Transverse colon (tissue), 4 donors: Measurements from ENCODE around the gene MRPL11. TPM values are rescaled to one million over a fixed set of nuclear protein-coding genes. Genes with fewer than 3 reads are reported as not detected.
"Not testable (repeated sequence)": the region's sequence is repeated elsewhere in the genome, so short reads cannot be mapped to it uniquely, and the experiment has no call there.

Experiments used
- DNase-seq: peaks from one replicate; pipeline ENCODE4 v3.0.0-alpha.2; 2019
- H3K27ac ChIP-seq, 4 donors: fragments of 200-600 bp; sonication (generic); 2 replicates each; pipeline ENCODE4 v1.5.1; 2016 to 2018; ENCODE audit warnings: inconsistent platforms in 4 of 4
- H3K27me3 ChIP-seq: fragments of 200-600 bp; sonication (generic); 2 replicates; pipeline ENCODE4 v1.5.1; 2017; ENCODE audit warnings: inconsistent platforms
- H3K36me3 ChIP-seq, 4 donors: fragments of 200-600 bp; sonication (generic); 2 replicates each; pipeline ENCODE4 v1.5.1; 2017 to 2019; ENCODE audit warnings: inconsistent platforms in 4 of 4
- H3K4me1 ChIP-seq, 4 donors: fragments of 200-600 bp; sonication (generic); 2 replicates each; pipeline ENCODE4 v1.5.1; 2017 to 2020; ENCODE audit warnings: inconsistent platforms in 4 of 4
- H3K4me3 ChIP-seq, 4 donors: fragments of 200-600 bp; sonication (generic); 1 replicate in 1 of 4; 2 replicates in 3 of 4; pipeline versions ENCODE4 v1.5.1 to v1.6.1; 2017 to 2019; ENCODE audit warnings: inconsistent platforms in 4 of 4
- H3K9me3 ChIP-seq, 2 donors: fragments of 200-600 bp; sonication (generic); 2 replicates each; pipeline ENCODE4 v1.5.1; 2017 to 2019; ENCODE audit warnings: inconsistent platforms in 2 of 2
- EP300 ChIP-seq: sonication (generic); formaldehyde crosslinking; IDR thresholded peaks from one replicate; pipeline ENCODE4 v1.6.1; 2017; ENCODE audit warnings: antibody characterized with exemption, low read depth
- POLR2A ChIP-seq: fragments of 450-650 bp; IDR thresholded peaks from one replicate; pipeline ENCODE4 v1.6.1; 2016; ENCODE audit warnings: antibody characterized with exemption, mild to moderate bottlenecking, moderate library complexity
- POLR2AphosphoS5 ChIP-seq, 3 donors: sonication (generic); formaldehyde crosslinking; IDR thresholded peaks; one replicate each; pipeline ENCODE4 v1.6.1; 2016; ENCODE audit warnings: antibody characterized with exemption in 3 of 3
- WGBS, 2 donors: methylation state at CpG; one replicate each; pipeline ENCODE4 v1.1.5; 2018; ENCODE audit warnings: low coverage in 1 of 2; 5-methylcytosine and 5-hydroxymethylcytosine counted together
- in situ Hi-C, 4 donors: fragments of 200-750 bp; cut with MboI; loops; one replicate each; pipeline versions ENCODE4 v1.15.0 to v1.15.1; 2017; ENCODE audit warnings: low sequenced_read_pairs in 3 of 4, low pct_ligation_motif_present in 1 of 4, low pct_unique_long_range_greater_than_20kb in 1 of 4
- intact Hi-C: fragments of 100-400 bp; cut with DNase I; formaldehyde crosslinking; loops from one replicate; pipeline ENCODE4 v1.15.1; 2023; ENCODE audit warnings: low total_unique reads
- total RNA-seq, 4 donors: library from RNA; depleted of rRNA; stranded (reverse); fragments of >200 nt; gene quantifications; one replicate each; pipeline ENCODE4 v1.1.0, GENCODE V29; 2016
- TF ChIP-seq, protein P1 (sequence below), 5 experiments: fragments of 200-600 bp in 3 of 5; fragments of 450-650 bp in 2 of 5; sonication (generic) in 3 of 5; IDR thresholded peaks; 1 replicate in 2 of 5; 2 replicates in 3 of 5; pipeline ENCODE4 v1.5.1; 2016 to 2017; ENCODE audit warnings: antibody characterized with exemption in 5 of 5, inconsistent platforms in 3 of 5, mild to moderate bottlenecking in 2 of 5, moderate library complexity in 1 of 5

MRPL11 gene
- total RNA-seq, 4 donors from 2014 or later = 39.6 to 127 (median 43.5) TPM

- Histone ChIP-seq H3K27ac (no peak overlapping the region), H3K4me3 (no peak overlapping the region), H3K36me3 (no peaks in the 10 kb centered on the region), H3K9me3 (peaks cover 0 to 4% of the 10 kb centered on the region in 2 donors), H3K27me3 (no peaks in the 10 kb centered on the region), H3K4me1 (no peaks in the 10 kb centered on the region)
- TF ChIP-seq EP300 = no peak
- WGBS, 2 donors = 78 to 87% methylated on average over 4 of the region's 4 CpGs
- DNase-seq = no peak
- in situ Hi-C loops = no loop called here
- intact Hi-C loops = no loop called here
Observed at GRCh38 chr11:66443602-66444001, 5.0 kb upstream of the MRPL11 start.

- H3K27ac ChIP-seq, H3K36me3 ChIP-seq, H3K4me1 ChIP-seq, H3K9me3 ChIP-seq, DNase-seq, H3K4me3 ChIP-seq, intact Hi-C loops, in situ Hi-C loops, H3K27me3 ChIP-seq: not testable (repeated sequence)
- 84% methylated on average over 4 of the region's 27 CpGs; no CpG with 5 or more reads in 1 of the 2 donors for WGBS, 2 donors
Observed at GRCh38 chr11:66440940-66441282, 2.3 kb upstream of the MRPL11 start.

- H3K9me3 ChIP-seq, H3K4me3 ChIP-seq, in situ Hi-C loops, H3K36me3 ChIP-seq, H3K27me3 ChIP-seq, intact Hi-C loops, H3K27ac ChIP-seq, H3K4me1 ChIP-seq, DNase-seq: not testable (repeated sequence)
- WGBS, 2 donors = 85% methylated on average over 22 of the region's 29 CpGs; no CpG with 5 or more reads in 1 of the 2 donors
Observed at GRCh38 chr11:66440101-66440939, 1.7 kb upstream of the MRPL11 start.

DNA sequence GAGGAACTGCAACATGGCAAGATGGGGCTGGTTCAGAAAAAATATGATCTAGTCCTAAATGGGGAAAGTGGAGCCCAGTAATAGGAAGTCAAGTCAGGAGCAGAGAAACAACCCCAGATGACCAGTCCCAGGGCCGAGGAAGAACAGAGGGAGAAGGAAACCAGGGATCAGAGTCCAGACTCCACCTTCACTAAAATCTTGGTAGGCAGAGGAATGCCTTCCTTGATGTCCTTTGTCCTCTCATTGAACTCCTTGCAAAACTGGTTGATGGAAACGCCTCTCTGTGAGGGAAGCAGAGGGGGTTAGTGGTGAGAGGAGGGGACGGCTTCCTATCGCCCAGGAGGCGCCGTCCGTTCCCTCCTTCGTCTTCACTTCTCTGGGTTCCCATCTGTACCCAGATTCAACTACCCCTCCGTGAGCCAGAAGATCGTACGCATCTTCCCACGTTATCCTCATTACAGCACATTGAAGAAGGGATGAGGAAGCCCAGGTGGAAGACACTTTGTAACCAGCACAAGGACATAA lies 607 bp downstream of the MRPL11 start:
- H3K4me1 ChIP-seq = peaks cover 6 to 10% (median 9%) of the 10 kb centered on the region in 4 donors
- no peak for DNase-seq
- H3K4me3 ChIP-seq = peak overlapping the region; percentile 66 to 95 (median 84)
- peaks cover 0 to 12% (median 4%) of the 10 kb centered on the region in 4 donors for H3K36me3 ChIP-seq
- intact Hi-C loops (no loop called here), in situ Hi-C loops (no loop called here)
- no peaks in the 10 kb centered on the region for H3K9me3 ChIP-seq
- H3K27ac ChIP-seq = peak overlapping the region; percentile 82 to 92 (median 84)
- no peaks in the 10 kb centered on the region for H3K27me3 ChIP-seq
- TF ChIP-seq POLR2A (no peak), POLR2AphosphoS5 (IDR thresholded peaks at IDR 0.05) (no peak), EP300 (no peak)
- TF ChIP-seq, protein P1, sequence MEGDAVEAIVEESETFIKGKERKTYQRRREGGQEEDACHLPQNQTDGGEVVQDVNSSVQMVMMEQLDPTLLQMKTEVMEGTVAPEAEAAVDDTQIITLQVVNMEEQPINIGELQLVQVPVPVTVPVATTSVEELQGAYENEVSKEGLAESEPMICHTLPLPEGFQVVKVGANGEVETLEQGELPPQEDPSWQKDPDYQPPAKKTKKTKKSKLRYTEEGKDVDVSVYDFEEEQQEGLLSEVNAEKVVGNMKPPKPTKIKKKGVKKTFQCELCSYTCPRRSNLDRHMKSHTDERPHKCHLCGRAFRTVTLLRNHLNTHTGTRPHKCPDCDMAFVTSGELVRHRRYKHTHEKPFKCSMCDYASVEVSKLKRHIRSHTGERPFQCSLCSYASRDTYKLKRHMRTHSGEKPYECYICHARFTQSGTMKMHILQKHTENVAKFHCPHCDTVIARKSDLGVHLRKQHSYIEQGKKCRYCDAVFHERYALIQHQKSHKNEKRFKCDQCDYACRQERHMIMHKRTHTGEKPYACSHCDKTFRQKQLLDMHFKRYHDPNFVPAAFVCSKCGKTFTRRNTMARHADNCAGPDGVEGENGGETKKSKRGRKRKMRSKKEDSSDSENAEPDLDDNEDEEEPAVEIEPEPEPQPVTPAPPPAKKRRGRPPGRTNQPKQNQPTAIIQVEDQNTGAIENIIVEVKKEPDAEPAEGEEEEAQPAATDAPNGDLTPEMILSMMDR (IDR thresholded peaks at IDR 0.05) = no peak
- 6 to 13% methylated on average over 1 to 12 of the region's 12 CpGs for WGBS, 2 donors

DNA sequence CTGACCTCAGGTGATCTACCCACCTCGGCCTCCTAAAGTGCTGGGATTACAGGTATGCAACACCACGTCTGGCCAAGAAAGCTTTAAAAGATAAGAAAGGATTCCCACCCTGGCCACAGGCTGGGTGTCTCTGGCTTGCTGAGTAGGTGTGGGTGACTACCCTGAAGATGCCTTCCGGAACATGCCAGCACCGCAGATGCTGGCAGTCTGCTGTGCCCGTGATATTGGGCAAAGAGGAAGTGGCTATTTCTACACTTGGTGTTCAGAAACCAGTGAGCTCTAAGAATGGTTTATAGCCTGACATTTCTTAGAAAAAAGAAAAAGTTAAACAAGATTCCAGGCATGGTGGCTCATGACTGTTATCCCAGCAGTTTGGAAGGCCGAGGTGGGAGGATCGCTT lies 6.1 kb downstream of the MRPL11 start:
- Histone ChIP-seq H3K4me3 (no peak overlapping the region), H3K27ac (no peak overlapping the region), H3K9me3 (no peaks in the 10 kb centered on the region), H3K36me3 (peaks cover 0 to 12% (median 4%) of the 10 kb centered on the region in 4 donors), H3K27me3 (no peaks in the 10 kb centered on the region), H3K4me1 (peaks cover 0 to 3% (median 2%) of the 10 kb centered on the region in 4 donors)
- DNase-seq = no peak
- in situ Hi-C loops (no loop called here), intact Hi-C loops (loop anchor here (5.0 kb wide), 1 partner anchor 220 kb away; no protein-coding TSS in a partner anchor)
- WGBS, 2 donors = 91 to 100% methylated on average over 1 to 7 of the region's 7 CpGs
- no peak for TF ChIP-seq POLR2A
- TF ChIP-seq, protein P1 (IDR thresholded peaks at IDR 0.05) = no peak
- TF ChIP-seq EP300 = no peak
- TF ChIP-seq POLR2AphosphoS5 (IDR thresholded peaks at IDR 0.05) = no peak

DNA sequence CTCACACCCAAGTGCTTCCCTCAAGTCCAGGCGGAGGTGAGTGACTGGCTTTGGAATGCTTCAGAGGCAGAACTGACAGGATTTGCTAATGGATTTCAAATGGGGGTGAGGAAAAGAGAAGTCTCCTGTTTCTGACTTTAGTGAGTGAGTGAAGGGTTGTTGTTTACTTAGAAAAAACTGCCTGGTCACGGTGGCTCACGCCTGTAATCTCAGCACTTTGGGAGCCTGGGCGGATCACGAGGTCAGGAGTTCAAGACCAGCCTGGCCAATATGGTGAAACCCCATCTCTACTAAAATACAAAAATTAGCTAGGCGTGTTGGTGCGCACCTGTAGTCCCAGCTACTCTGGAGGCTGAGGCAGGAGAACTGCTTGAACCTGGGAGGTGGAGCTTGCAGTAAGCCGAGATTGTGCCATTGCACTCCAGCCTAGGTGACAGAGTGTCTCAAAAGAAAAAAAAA lies 6.7 kb downstream of the MRPL11 start:
- H3K4me1 ChIP-seq, in situ Hi-C loops, H3K9me3 ChIP-seq, H3K27ac ChIP-seq, H3K27me3 ChIP-seq, DNase-seq, H3K4me3 ChIP-seq: not testable (repeated sequence)
- H3K36me3 ChIP-seq = peaks cover 0 to 12% (median 4%) of the 10 kb centered on the region in 4 donors
- 91 to 100% methylated on average over 3 to 8 of the region's 8 CpGs for WGBS, 2 donors
- intact Hi-C loops = loop anchor here (5.0 kb wide), 1 partner anchor 220 kb away; no protein-coding TSS in a partner anchor

- H3K27ac ChIP-seq, in situ Hi-C loops, H3K9me3 ChIP-seq, H3K4me3 ChIP-seq, DNase-seq, H3K27me3 ChIP-seq, H3K4me1 ChIP-seq: not testable (repeated sequence)
- H3K36me3 ChIP-seq = peaks cover 0 to 12% (median 4%) of the 10 kb centered on the region in 4 donors
- intact Hi-C loops = loop anchor here (5.0 kb wide), 1 partner anchor 219 kb away; no protein-coding TSS in a partner anchor
Observed at GRCh38 chr11:66431287-66431686, 7.4 kb downstream of the MRPL11 start.
